ENCODE results near the gene TBC1D14. TPM values are rescaled to one million over a fixed set of nuclear protein-coding genes. Genes with fewer than 3 reads are reported as not detected.
A peak's percentile ranks its signal among the peaks of the same experiment; 100 is the strongest.

The TBC1D14 gene
- total RNA-seq, 1 experiment from 2014 or later, result 50.2 TPM

DNA sequence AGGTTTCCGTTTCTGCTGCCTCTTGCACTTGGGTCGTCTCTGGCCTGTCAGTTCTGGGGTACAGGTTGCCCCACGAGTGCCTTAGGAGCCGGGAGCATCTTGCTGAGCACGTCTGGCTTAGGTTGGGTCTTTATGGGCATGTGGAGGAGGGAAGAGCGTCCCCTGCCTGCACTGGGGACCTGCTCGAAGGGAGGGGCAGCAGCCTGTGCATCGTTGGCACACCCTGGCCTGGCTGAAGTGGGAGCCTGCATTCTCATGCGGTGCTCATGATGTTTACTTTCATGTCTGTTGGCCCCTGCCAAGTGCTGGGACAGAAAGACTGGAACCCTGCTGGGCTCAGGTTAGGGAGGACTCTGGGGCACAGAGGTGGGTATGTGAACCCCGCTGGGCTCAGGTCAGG lies 109.7 kb downstream of the TBC1D14 start:
- Mint-ChIP-seq H3K27me3 (ENCODE audit: low read depth) (no peaks in the 10 kb centered on the region; the same call in 1 of the 2 replicates), H3K27ac (peak overlapping the region in 2 of 3 experiments; percentile 31 to 81; a peak in 1 of 7 replicates), H3K36me3 (ENCODE audit: insufficient read depth in 1 of 3, low read depth in 3 of 3) (peaks cover 22 to 73% (median 47%) of the 10 kb centered on the region in 3 experiments), H3K4me3 (no peak overlapping the region), H3K4me1 (peaks cover 8 to 13% of the 10 kb centered on the region in 2 experiments), H3K9me3 (no peaks in the 10 kb centered on the region; a peak in 1 of 5 replicates)
- Histone ChIP-seq H3T11ph (ENCODE audit: low read length) (no peak overlapping the region), H3K9ac (ENCODE audit: extremely low read depth, insufficient read length, low read length) (no peak overlapping the region), H4K20me1 (ENCODE audit: control insufficient read depth, insufficient read depth, insufficient read length) (no peaks in the 10 kb centered on the region), H3K56ac (ENCODE audit: insufficient read length, low read depth, low read length) (no peak overlapping the region), H3K23me2 (ENCODE audit: insufficient read length, low read depth, low read length, poor library complexity, severe bottlenecking) (no peaks in the 10 kb centered on the region), H2BK5ac (ENCODE audit: insufficient read length, low read length) (no peak overlapping the region), H4K5ac (ENCODE audit: insufficient read length, low read depth, low read length) (no peak overlapping the region), H3K27ac (ENCODE audit: insufficient read length, low read depth, low read length) (no peak overlapping the region), H2BK12ac (ENCODE audit: insufficient read length, low read depth, low read length) (no peak overlapping the region), H4K91ac (ENCODE audit: insufficient read length, low read depth, low read length) (no peak overlapping the region), H3K27me3 (ENCODE audit: insufficient read depth, low read length) (no peaks in the 10 kb centered on the region; the same call in 1 of the 2 replicates), H2BK120ac (ENCODE audit: low read depth, low read length, poor library complexity, severe bottlenecking) (no peak overlapping the region), H2BK15ac (ENCODE audit: low read depth, low read length) (no peak overlapping the region), H3K14ac (ENCODE audit: insufficient read depth, low read length) (no peak overlapping the region), H3K4ac (ENCODE audit: low read depth, low read length) (no peak overlapping the region), H2AK5ac (ENCODE audit: insufficient read length, low read length) (no peak overlapping the region), H3K4me1 (ENCODE audit: insufficient read depth, low read length) (no peaks in the 10 kb centered on the region), H3K23ac (ENCODE audit: insufficient read length, low read depth, low read length) (no peak overlapping the region), H2AFZ (ENCODE audit: low read length) (no peak overlapping the region), H3K79me2 (ENCODE audit: insufficient read depth, low read length) (no peaks in the 10 kb centered on the region), H3K18ac (ENCODE audit: insufficient read length, low read depth, low read length) (no peak overlapping the region), H3K79me1 (ENCODE audit: insufficient read depth, low read depth, low read length, poor library complexity, severe bottlenecking) (no peaks in the 10 kb centered on the region), H4K8ac (replicated peaks; ENCODE audit: insufficient read length, low read depth, low read length) (no peak overlapping the region), H2BK20ac (ENCODE audit: low read depth, low read length, poor library complexity, severe bottlenecking) (no peak overlapping the region), H3K4me2 (ENCODE audit: insufficient read depth, insufficient read length, low read length) (no peak overlapping the region), H3K9me3 (ENCODE audit: control insufficient read depth, low read depth, low read length) (no peaks in the 10 kb centered on the region)
- TF ChIP-seq, protein P1, sequence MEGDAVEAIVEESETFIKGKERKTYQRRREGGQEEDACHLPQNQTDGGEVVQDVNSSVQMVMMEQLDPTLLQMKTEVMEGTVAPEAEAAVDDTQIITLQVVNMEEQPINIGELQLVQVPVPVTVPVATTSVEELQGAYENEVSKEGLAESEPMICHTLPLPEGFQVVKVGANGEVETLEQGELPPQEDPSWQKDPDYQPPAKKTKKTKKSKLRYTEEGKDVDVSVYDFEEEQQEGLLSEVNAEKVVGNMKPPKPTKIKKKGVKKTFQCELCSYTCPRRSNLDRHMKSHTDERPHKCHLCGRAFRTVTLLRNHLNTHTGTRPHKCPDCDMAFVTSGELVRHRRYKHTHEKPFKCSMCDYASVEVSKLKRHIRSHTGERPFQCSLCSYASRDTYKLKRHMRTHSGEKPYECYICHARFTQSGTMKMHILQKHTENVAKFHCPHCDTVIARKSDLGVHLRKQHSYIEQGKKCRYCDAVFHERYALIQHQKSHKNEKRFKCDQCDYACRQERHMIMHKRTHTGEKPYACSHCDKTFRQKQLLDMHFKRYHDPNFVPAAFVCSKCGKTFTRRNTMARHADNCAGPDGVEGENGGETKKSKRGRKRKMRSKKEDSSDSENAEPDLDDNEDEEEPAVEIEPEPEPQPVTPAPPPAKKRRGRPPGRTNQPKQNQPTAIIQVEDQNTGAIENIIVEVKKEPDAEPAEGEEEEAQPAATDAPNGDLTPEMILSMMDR (conservative IDR thresholded peaks at IDR 0.05), result no peak
- DNase-seq, result no peak
- no CpG with 5 or more reads among the region's 10 CpGs for WGBS (ENCODE audit: extremely low coverage, insufficient read length, low lambda C conversion rate)
